ENCODE measurements around the gene CEP112.

DNA sequence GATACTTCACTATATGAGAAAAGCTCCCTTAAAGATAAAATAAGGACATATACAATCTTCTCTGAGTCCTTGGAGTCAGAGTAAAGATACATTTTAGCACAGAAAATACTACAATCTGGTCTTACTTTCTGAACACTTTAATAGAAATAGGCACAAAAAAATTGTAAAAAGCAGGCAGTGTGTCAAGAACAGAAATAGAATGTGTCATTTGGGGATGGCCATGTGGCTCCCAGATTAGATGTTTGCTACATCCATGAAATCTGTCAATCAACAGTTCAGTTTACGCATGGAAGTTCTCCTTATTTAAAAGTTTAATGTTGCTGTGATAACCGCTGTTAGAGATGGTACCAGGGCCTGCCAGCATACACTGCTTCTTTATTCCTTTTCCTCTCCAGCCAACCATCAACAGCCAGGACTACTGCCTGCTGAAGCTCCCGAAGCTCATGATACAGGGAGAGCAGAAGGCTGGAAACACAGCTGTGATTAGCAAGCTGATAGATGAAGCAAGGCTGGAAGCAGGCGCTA, 278.5 kb downstream of the CEP112 start:
- TF ChIP-seq, protein P1, sequence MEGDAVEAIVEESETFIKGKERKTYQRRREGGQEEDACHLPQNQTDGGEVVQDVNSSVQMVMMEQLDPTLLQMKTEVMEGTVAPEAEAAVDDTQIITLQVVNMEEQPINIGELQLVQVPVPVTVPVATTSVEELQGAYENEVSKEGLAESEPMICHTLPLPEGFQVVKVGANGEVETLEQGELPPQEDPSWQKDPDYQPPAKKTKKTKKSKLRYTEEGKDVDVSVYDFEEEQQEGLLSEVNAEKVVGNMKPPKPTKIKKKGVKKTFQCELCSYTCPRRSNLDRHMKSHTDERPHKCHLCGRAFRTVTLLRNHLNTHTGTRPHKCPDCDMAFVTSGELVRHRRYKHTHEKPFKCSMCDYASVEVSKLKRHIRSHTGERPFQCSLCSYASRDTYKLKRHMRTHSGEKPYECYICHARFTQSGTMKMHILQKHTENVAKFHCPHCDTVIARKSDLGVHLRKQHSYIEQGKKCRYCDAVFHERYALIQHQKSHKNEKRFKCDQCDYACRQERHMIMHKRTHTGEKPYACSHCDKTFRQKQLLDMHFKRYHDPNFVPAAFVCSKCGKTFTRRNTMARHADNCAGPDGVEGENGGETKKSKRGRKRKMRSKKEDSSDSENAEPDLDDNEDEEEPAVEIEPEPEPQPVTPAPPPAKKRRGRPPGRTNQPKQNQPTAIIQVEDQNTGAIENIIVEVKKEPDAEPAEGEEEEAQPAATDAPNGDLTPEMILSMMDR (optimal IDR thresholded peaks at IDR 0.05 in 1 of 3, IDR thresholded peaks at IDR 0.05 in 1 of 3, conservative IDR thresholded peaks at IDR 0.05 in 1 of 3; ENCODE audit: extremely low read depth in 1 of 3, insufficient read depth in 2 of 3, low read length in 3 of 3): no peak
- no peak for TF ChIP-seq EZH2 (IDR thresholded peaks at IDR 0.05; ENCODE audit: low read length)

Measured in keratinocyte (primary cell).